Measurements from ENCODE around the gene ARPC4. TPM values are rescaled to one million over a fixed set of nuclear protein-coding genes. Genes with fewer than 3 reads are reported as not detected.
"Not testable (repeated sequence)": the region's sequence is repeated elsewhere in the genome, so short reads cannot be mapped to it uniquely, and the experiment has no call there.

ARPC4 gene
- polyA plus RNA-seq, 10 donors: 58.5 to 101 (median 82.9) TPM

DNA sequence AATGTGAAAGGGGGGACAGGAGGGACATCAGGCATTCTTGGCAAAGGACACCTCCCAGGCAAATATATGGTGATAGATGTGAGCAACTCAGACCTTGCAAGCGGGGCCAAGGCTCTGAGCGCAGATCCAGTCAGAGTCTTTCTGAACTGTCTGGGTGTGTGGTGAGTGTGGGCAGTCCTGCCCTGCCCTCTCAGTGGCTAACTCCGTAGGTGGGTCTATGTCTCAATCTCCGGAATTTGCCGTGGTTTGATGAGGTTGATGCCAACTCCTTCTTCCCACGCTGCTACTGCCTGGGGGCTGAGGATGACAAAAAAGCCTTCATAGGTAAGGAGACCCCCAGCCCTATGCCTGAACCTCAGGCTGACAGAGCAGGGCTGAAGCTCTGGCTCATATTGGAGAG lies 24.6 kb downstream of the ARPC4 start:
- DNase-seq: no peak

DNA sequence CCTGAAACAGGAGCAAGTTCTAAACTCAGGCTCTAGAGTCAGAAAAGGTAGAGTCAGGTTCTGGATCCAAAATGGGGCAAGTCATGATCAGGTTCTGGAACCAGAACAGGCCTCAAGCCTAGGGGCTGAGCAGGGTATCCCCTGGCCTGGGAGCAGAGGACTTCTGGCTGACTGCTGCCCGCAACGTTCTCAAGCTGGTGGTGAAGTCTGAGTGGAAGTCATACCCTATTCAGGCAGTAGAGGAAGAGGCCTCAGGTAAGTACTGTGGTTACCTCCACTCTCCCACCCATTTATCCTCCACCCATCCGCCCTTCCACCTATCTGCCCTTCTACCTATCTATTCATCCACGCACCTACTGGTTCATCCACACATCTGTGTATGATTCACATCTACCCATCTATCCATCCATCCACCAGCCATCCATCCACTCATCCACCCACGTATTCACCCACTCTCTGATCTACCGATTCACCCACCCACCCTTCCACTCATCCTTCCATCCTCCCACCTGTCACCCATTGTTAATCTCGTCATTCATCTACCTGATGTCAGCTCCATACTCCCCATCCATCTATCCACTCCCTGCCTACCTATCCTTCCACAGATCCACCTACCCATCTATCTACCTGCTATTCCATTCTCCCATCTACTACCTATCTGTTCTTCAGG lies 25.9 kb downstream of the ARPC4 start:
- no peak for DNase-seq

GRCh38 chr3:9820543-9820942 lies 27.7 kb downstream of the ARPC4 start:
- no peak for DNase-seq

GRCh38 chr3:9820946-9821345 lies 28.1 kb downstream of the ARPC4 start:
- DNase-seq: no peak

DNA sequence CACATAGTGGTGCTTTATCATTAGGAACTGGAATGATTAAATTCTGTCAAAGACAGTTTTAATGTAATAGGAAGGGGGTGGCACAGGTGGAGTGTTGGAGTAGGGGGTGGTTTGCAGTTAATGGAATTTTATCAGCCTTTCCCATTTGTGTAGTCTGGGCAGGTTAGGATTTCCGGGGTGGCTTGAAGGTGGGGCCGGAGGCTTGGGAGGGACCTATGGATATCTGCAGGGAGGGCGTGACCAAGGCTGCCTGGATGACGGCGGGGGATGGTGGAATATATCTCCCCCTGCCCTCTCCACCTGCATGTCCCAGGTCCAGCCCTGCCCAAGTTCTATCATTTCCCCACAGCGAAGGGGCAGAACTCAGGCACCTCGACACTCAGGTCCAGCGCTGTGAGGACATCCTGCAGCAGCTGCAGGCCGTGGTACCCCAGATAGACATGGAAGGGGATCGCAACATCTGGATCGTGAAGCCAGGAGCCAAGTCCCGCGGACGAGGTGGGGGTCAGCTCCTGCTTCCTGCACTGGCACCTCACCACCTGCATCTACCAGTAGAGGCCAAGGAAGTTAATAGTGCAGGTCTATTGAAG lies 32.7 kb downstream of the ARPC4 start:
- DNase-seq: no peak

- DNase-seq: no peak
Measured at GRCh38 chr3:9826815-9827573, 34.1 kb downstream of the ARPC4 start.

- DNase-seq: no peak
Measured at GRCh38 chr3:9828801-9829755, 36.2 kb downstream of the ARPC4 start.

DNA sequence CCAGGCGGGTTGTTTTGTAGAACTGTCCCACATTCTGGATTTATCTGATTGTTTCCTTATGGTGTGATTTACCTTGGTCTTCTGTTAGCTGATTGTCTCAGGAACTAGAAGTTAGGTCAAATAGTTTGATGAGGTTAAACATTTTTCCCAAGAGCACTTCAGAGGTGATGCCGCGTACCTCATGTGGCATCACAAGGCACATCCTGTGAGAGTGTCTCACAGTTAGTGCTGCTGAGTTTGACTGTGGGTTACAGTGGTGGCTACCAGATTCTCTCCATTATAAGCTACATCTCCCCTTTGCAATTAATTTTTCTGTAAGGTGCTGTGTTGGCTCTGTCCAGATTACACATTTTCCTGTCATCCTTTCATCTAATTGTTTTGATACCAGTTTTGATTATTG lies 38.4 kb downstream of the ARPC4 start:
- no peak for DNase-seq

GRCh38 chr3:9833078-9833477 lies 40.2 kb downstream of the ARPC4 start:
- no peak for DNase-seq

- DNase-seq: no peak
Measured at GRCh38 chr3:9834520-9835380, 41.9 kb downstream of the ARPC4 start.

DNA sequence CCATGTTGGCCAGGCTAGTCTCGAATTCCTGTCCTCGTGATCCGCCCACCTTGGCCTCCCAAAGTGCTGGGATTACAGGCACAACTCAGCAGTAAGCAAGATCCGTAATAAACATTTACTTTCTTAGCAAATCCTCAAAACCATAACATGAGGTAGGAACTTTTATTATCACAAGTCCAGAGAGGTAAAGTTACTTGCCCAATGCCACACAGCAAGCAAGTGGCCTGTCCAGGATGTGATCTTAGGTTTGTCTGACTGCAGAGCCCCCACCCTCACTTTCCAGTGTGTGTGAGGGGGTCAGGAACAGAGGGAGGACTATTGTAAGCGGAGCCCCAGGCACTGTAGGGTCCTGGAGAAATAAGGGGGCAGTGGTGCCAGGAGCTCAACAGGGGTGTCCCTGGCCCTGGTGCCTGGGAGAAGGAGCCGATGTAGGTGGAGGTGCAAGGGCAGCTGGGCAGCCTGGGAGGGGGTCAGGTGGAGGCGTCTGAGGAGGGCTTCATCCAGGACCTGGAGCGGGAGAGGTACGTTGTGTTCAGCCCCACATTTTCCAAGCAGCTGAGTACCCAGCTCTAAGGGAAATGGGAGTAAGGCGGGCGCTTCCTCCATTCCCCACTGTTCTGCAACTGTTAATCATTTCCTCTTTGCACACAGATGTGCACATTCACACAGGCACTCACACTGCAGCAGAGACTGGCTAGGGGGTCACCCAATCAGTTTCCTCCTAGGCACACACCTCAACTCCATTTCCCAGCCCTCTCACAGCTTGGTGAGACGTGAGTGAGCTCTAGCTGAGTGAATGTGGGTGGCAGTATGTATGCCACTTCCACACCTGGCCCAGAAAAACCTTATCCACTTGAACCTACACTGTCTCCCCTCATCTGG lies 45.1 kb downstream of the ARPC4 start:
- DNase-seq: no peak

DNA sequence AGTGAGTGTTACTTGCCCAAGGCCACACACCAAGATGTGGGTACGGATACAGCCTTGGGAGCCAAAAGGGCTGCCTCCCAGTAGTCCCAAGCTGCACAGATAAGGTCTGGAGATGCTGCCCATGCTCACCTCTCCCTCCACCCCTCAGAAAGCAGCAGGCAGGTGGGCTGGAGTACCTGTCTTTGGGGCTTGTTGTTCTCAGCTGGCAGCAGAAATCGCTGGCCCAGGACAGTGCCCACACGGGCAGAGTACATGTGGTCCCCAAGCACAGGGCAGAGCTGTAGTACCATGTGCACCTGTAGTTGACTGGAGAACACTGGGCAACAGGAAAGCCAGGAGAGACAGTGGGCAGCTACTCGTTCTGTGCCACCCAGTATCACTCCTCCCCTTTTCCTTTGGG lies 46.0 kb downstream of the ARPC4 start:
- DNase-seq: no peak

DNA sequence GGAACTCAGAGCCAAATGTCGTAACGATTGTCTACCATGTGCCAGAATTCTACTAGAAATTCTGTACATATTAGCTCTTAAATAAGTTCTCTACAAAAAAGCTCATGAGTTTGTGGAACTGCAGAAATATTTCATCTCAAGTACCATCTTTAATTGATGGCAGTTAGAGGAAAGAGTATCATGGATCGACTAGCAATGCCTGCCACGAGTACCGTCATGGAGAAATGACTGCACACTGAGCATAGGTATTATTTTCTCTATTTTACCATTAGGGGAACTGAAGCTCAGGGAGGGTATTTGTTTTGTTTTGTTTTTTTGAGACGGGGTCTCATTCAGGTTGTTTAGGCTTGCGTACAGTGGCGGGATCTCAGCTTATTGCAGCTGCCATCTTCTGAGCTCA lies 48.1 kb downstream of the ARPC4 start:
- no peak for DNase-seq

GRCh38 chr3:9843715-9844438 lies 51.0 kb downstream of the ARPC4 start, which contains the start of gene RPUSD3:
TSS of gene RPUSD3 (minus strand) at chr3:9844008. CDS start at chr3:9843990, 18 bp downstream.
- peak; percentile 96 to 99 (median 98) for DNase-seq

DNA sequence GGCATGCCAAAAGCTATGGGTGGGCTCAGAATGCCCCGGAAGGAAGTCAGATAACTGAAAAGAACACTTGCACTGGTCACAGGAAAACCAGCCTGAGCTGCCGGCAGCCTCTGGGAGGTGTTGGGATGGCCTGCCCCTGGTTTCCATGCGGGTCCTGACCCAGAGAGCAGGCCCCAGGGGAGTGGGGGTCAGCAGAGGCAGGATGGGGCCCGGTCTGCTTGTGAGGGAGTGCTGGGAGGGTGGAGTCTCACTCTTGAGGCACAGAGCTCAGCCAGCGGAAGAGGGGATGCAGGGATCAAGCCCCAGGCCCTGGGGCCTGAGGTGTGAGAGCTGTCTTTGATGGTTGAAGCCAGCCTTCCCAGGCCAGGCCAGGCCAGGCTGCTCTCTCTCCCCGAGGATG lies 53.3 kb downstream of the ARPC4 start:
- DNase-seq: no peak

GRCh38 chr3:9846931-9847488 lies 54.1 kb downstream of the ARPC4 start:
- DNase-seq: no peak

DNA sequence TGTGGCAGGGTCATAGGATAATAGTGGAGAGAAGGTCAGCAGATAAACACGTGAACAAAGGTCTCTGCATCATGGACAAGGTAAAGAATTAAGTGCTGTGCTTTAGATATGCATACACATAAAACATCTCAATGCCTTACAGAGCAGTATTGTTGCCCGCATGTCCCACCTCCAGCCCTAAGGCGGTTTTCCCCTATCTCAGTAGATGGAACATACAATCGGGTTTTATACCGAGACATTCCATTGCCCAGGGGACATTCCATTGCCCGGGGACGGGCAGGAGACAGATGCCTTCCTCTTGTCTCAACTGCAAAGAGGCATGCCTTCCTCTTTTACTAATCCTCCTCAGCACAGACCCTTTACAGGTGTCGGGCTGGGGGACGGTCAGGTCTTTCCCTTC lies 55.0 kb downstream of the ARPC4 start:
- not testable (repeated sequence) for DNase-seq

DNA sequence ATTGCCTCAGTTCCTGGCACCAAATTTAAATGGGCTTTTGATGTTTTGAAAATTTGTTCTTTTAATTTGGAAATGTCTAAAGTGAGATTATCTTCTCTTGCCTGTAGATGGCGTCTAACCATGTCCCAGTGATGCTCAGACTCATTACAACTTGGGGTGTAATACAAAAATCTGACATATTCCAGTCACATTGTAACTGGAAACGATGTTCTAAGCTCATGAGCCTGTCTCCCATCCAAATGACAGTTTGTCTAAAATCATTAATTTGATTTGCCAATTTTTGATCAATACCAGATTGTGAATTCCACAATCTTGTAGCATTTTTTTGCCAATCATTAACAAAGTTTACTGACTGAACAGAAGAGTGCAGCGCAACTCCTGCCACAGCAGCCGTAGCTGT lies 56.0 kb downstream of the ARPC4 start:
- peak in 1 of 3 donors; percentile 41 for DNase-seq

DNA sequence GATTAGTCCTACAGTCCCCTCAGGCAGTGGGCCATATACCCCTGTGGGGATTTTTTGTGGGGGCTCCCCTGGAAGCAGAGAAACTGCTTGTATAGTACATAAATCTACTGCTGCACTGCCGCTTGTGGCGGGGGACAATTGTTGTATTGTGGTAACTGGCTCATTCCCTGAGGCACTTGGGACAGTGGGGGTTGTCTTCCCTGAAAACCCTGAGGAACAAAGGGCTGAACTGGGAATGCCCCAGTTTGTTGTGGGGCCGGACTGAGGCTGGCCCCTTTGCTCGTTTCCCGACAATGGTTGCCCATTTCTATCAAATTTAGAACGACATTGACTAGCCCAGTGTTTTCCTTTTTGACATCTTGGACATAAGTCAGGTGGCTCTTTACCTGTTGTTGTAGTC lies 58.5 kb downstream of the ARPC4 start:
- DNase-seq: not testable (repeated sequence)
